GM18511 (cell line): ENCODE measurements around the gene DRD4.
"Not testable (repeated sequence)": the region's sequence is repeated elsewhere in the genome, so short reads cannot be mapped to it uniquely, and the experiment has no call there.

Experiments
- ATAC-seq: cut with Tn5 transposase; IDR thresholded peaks from one replicate; pipeline ENCODE4 v1.9.1; 2021; ENCODE audit warnings: mild to moderate bottlenecking, moderate library complexity; ENCODE audit not compliant: unreplicated experiment

DRD4 gene

GRCh38 chr11:665704-666281, 28.7 kb downstream of the DRD4 start:
- ATAC-seq, result no peak

- ATAC-seq, result no peak
Measured at GRCh38 chr11:673866-674265, 36.8 kb downstream of the DRD4 start.

- no peak for ATAC-seq
Measured at GRCh38 chr11:674406-674805, 37.3 kb downstream of the DRD4 start.

GRCh38 chr11:678297-678696, 41.2 kb downstream of the DRD4 start:
- ATAC-seq, result no peak

GRCh38 chr11:679271-680207, 42.5 kb downstream of the DRD4 start:
- ATAC-seq, result no peak

- ATAC-seq, result no peak
Measured at GRCh38 chr11:680476-680875, 43.4 kb downstream of the DRD4 start.

GRCh38 chr11:680970-681369, 43.9 kb downstream of the DRD4 start:
- ATAC-seq, result no peak

- ATAC-seq, result no peak
Measured at GRCh38 chr11:686451-687243, 49.6 kb downstream of the DRD4 start.

GRCh38 chr11:687751-688150, 50.7 kb downstream of the DRD4 start:
- ATAC-seq, result no peak

GRCh38 chr11:688681-689080, 51.6 kb downstream of the DRD4 start:
- ATAC-seq, result no peak

GRCh38 chr11:689625-690024, 52.6 kb downstream of the DRD4 start:
- ATAC-seq, result no peak

- ATAC-seq, result not testable (repeated sequence)
Measured at GRCh38 chr11:690244-690643, 53.2 kb downstream of the DRD4 start.
